GM18873 (cell line): ENCODE data around the gene FNDC5.

Experiments used
- ATAC-seq: cut with Tn5 transposase; IDR thresholded peaks from one replicate; pipeline ENCODE4 v1.9.1; 2021; ENCODE audit warnings: mild to moderate bottlenecking, moderate library complexity, moderate number of reproducible peaks; ENCODE audit not compliant: unreplicated experiment, low FRiP score

Gene FNDC5

GRCh38 chr1:32868806-32869455, 1.8 kb downstream of the FNDC5 start:
- no peak for ATAC-seq

- no peak for ATAC-seq
These were observed 2.6 kb downstream of the FNDC5 start for GRCh38 chr1:32868085-32868484.

GRCh38 chr1:32867671-32868070, 3.0 kb downstream of the FNDC5 start:
- ATAC-seq, result no peak

DNA sequence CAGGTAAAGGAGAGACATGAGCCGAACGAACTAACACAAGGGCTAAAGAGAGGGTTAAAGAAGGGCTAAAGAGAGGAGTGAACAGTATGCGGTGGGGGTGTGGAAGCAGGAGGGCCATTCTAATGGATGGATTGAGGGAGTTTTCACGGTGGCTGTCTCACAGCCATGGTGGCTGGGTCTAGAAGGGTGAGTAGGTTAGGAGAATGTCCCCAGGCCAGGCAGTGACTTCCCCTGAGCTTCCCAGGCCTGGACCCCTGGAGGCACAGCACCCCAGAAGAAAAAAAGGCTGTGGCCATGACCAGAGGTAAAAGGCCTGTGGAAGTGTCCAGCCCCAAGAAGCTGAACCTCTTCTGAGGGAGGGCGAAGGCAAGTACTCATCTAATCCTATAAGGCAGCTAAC, 3.6 kb downstream of the FNDC5 start:
- no peak for ATAC-seq

DNA sequence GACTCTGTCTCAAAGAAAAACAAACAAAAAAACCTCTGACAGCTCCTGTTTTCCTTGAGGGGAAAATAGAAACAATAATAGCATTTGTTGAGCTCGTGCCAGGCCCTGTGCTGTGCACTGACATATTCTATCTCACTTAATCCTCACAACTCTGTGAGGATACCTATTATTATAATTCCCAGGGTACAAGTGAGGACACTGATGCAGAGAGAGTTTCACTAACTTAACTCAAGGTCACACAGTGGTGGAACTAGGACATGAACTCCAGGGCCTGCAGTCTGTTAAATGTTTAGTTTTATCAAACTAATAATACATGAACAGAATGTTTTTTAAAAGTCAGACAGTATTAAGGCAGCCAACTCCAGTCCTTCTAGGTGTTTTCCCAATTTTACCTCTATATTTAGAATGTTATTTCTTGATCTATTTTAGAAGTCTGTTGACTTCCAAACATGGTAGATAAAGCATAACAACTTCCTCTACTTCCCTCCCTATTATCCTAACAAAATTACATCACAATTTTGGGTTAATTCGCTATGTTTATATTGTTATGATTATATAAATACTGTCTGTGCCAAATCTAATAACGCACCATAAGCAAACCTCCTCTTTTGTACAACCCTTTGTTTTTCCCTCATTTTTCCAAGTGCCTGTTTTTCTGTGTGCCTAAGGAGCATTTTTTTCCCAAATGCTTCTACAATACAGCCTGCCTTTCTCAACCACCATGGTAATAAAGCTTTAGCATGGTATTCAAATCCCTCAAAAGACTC, 4.9 kb downstream of the FNDC5 start:
- no peak for ATAC-seq

GRCh38 chr1:32864375-32865019, 6.2 kb downstream of the FNDC5 start:
- ATAC-seq, result no peak

DNA sequence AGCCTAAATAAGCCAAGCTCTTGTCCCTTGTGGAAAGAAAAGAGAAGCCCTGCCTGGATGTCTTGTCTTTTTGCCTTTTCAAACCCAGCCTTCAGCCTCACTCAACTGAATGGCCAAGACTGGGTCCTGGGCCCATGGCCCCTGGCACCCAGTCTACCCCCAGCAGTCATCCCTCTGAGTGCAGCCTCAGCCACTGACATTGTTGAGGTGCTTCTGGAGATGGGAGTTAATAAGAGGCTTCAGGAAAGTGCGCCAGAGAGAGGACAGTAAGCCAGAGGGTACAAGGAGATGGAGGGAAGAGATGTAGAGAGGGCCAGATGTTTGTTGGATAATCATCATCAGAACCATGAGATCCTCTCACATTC, 6.8 kb downstream of the FNDC5 start:
- ATAC-seq, result no peak

DNA sequence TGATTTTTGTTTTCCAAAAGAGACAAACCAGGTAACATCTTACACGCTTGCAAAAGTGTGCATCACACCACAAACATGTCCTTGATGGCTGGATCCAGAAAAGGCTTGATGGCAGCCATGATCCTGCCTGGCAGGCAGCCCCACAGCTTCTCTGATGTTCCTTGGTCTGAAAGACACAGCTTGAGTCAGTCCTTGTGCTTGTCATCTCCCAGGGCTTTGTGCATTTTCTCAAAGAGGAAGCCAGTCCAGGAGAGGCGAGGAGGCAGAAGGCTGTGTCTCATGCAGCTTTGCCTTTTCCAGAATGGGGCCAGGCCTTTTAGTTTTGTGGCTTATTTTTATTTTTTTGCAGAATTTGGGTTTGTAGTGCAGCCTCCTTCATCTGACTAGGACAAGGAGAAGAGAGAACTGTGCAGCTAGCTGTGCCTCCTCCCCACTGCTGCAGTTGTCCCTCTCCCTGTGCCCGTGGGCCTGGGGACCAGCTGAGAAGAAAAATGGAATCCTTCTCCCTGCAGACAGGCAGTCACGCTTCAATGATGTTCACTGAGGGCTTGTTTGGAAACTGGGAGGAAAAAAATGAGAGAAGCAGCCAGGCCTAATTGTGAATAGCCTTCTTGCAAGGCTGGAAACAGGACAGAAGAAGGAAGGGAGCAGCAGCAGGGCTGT, 7.4 kb downstream of the FNDC5 start:
- no peak for ATAC-seq

DNA sequence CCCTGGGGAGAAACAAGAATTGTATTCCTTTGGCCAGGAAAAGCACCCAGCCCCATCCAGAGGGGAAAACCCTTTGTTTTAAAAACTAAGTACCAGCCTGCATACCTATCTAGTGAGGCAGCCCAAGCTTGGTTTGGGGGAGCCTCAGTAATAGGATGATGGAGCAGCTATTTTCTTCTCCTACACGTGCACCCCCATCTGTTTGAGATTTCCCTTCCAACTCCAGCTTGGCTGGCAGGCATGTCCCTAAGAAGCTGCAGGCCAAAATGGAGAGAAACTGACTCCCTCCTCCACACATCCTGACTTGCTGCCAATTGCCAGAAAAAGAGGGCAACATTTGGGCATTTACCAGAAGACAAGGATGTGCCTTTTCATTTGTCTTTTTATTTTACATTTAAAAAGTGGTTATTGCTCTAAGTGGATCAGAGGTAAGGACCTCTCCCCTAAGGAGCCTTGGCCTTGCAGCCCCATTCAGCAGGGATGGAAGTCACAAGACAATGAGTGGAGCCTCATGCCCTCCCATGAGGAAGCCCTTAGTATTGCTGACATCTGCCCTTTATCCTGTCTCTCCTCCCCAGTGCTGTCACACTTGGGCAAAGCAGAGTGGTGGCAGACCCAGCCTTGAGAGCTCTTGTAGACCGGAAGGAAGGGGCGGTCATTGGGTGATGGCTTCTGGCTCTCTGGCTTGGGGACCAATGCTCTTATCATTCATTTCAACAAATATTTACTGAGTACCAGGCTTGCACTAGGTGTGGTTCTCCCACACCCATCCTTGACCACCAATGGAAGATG, 8.6 kb downstream of the FNDC5 start:
- no peak for ATAC-seq

GRCh38 chr1:32860566-32860965, 10.1 kb downstream of the FNDC5 start:
- ATAC-seq, result no peak

GRCh38 chr1:32859915-32860314, 10.8 kb downstream of the FNDC5 start:
- no peak for ATAC-seq

GRCh38 chr1:32858791-32859190, 11.9 kb downstream of the FNDC5 start:
- ATAC-seq, result no peak

DNA sequence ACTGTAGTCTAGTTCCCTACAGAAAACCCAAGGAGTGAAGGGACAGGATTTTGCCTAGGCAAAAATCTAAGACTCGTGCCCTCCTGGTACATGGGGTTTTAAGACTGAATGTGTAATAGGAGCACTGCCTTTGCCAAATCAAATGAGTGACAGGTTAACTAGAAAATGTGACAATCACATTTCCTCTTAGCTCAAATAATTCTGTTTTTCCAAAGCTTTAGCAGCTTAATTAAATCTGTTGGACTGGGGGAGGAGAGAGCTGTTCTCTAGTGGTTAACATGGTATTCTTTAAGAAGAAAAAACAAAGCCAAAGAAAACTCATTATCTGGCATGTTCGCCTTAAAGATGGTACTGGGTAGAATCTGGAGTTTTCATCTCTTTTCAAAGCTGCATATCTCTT, 12.6 kb downstream of the FNDC5 start:
- no peak for ATAC-seq

DNA sequence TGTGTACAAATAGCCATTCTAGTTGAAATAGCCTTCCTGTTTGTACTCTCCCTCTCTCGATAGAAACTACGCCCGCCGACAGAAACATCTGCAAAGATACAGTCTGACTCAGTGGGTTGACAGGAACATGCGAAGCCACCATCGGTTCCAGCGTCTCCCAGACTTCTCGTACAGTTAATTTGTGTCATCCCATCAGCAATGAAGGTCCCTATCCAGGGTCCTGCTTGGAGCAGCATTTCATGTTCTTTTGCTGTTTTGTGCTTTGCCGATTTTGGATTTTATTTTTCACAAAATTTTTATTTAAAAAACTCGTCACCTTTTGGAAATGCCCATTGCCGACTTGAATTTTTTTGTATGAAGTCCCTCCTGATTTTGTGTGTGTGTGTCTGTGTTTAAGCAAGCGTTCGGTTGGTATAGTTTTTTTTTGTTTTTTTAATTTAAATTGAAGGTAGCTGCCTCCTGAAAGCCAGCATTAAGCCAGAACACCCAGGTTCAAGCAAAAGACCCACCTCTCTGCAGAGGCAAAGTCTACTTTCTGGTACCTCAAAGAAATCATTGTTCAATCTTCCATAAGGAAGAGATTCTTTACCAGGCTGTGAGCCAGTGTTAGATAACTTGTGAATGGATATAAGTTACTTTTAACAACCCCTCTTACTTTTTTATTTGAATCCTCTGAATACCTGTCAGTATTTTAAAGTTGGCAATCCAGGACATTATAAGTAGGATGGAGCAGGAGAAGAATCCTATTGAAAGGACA, 14.7 kb downstream of the FNDC5 start:
- no peak for ATAC-seq

GRCh38 chr1:32848354-32849063, 22.2 kb downstream of the FNDC5 start:
- ATAC-seq, result no peak

- no peak for ATAC-seq
These were observed 38.8 kb downstream of the FNDC5 start for GRCh38 chr1:32831878-32832277.

DNA sequence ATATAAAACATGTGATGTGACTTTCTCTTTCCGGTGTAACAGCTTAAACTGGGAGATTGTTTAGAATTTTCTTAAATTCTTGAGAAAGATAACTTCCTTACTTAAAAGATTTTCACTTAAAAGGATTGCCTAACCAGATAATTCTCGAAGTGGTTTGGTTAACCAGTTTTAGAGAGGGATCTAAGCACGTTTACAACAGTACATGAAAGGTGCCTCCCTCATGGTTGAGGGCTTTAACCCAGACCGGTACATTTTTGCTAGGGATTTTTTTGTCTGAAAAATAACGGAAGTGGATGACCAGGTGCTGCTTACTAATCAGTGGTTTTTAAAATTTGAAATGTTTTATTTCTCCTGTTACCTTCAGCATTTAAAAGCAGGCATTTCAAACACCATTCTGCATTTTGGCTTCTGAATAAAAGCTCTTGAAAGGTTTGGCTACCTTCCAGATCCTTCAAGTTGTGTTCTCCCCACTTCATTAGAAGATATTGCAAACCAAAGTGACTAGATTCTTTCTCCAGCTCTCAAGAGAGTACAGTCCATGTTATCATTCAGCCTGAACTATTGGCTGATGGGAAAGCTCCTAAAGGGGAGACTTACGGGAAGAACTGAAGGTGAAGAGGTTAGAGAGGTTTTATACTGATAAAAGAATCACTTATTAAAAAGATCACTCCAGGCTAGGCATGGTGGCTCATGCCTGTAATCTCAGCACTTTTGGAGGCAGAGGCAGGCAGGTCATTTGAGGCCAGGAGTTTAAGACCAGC, 40.4 kb downstream of the FNDC5 start:
- no peak for ATAC-seq

DNA sequence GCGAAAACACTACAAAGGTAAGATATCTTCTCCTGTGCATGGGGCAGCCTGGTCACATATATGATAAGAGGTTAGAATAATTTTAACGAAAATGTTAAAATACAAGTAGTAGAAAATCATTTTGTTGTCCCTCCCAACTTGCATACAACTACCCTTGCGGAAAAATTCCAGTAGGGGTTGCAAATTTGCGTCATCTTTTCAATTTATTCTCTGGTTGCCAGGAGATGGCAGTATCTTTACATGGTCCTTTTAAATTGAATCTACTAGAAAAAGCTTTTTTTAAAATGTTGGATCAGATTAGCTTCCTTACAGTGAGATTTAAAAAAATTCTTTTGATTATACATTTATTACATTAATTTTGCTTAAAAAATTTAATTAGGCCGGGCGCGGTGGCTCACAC, 42.4 kb downstream of the FNDC5 start:
- ATAC-seq, result no peak
